B cell (primary cell): ENCODE data around the gene SLC29A3. TPM values are rescaled to one million over a fixed set of nuclear protein-coding genes. Genes with fewer than 3 reads are reported as not detected.
"Not testable (repeated sequence)": the region's sequence is repeated elsewhere in the genome, so short reads cannot be mapped to it uniquely, and the experiment has no call there.

Source experiments
- ATAC-seq: fragments of 200-7000 bp; cut with Tn5 transposase; one replicate; pipeline ENCODE4 v1.10.0; 2021; ENCODE audit warnings: low read depth, mild to moderate bottlenecking, moderate number of reproducible peaks, moderate library complexity
- CTCF ChIA-PET: fragments of 350-600 bp; sonication (Branson Sonifier 250); formaldehyde crosslinking; loops from one replicate; lab custom pipeline; 2021; ENCODE audit warnings: antibody characterized with exemption, inconsistent platforms; lab: Charles Lee
- POLR2A ChIA-PET: fragments of 350-600 bp; sonication (Branson Sonifier 250); formaldehyde crosslinking; loops from one replicate; lab custom pipeline; 2021; ENCODE audit warnings: antibody characterized with exemption; lab: Charles Lee
- DNase-seq: peaks from one replicate; pipeline ENCODE4 v3.0.0; 2013
- H2AFZ ChIP-seq: 2 replicates; pipeline ENCODE4 v1.6.1; 2012; ENCODE audit warnings: mild to moderate bottlenecking, low read depth, low read length; ENCODE audit not compliant: insufficient read depth, poor library complexity, severe bottlenecking
- H3K27ac ChIP-seq, 2 donors: 1 replicate in 1 of 2; 2 replicates in 1 of 2; pipeline ENCODE4 v1.5.1; 2012 to 2013; ENCODE audit warnings: low read length in 2 of 2, mild to moderate bottlenecking in 2 of 2, moderate library complexity in 1 of 2
- H3K27me3 ChIP-seq, 4 experiments: fragments of 200-600 bp in 1 of 4; sonication (generic) in 1 of 4; replicated peaks in 1 of 4; 1 replicate in 2 of 4; 2 replicates in 2 of 4; pipeline versions ENCODE4 v1.6.1 to v1.7.0; 2013 to 2016; ENCODE audit warnings: low read length in 3 of 4, mild to moderate bottlenecking in 2 of 4, mixed read lengths in 1 of 4, moderate library complexity in 1 of 4; ENCODE audit not compliant: insufficient read depth in 4 of 4, control insufficient read depth in 3 of 4; ENCODE audit errors: control extremely low read depth in 1 of 4
- H3K36me3 ChIP-seq, 2 experiments: replicated peaks in 1 of 2; 1 replicate in 1 of 2; 2 replicates in 1 of 2; pipeline versions ENCODE4 v1.6.1 to v1.7.1; 2013; ENCODE audit warnings: low read length in 1 of 2; ENCODE audit not compliant: insufficient read depth in 2 of 2, control insufficient read depth in 1 of 2; ENCODE audit errors: control extremely low read depth in 1 of 2, extremely low read depth in 1 of 2
- H3K4me1 ChIP-seq, 2 donors: fragments of 200-600 bp in 1 of 2; sonication (generic) in 1 of 2; 1 replicate in 1 of 2; 2 replicates in 1 of 2; pipeline versions ENCODE4 v1.5.1 to v1.6.1; 2013 to 2017; ENCODE audit warnings: low read length in 2 of 2; ENCODE audit not compliant: control insufficient read depth in 2 of 2, insufficient read depth in 2 of 2
- H3K4me2 ChIP-seq: replicated peaks from 2 replicates; pipeline ENCODE3; 2012; ENCODE audit warnings: mild to moderate bottlenecking, low read depth, low read length; ENCODE audit not compliant: poor library complexity, severe bottlenecking
- H3K4me3 ChIP-seq, 5 experiments: fragments of 200-600 bp in 1 of 5; sonication (generic) in 1 of 5; 1 replicate in 3 of 5; 2 replicates in 2 of 5; pipeline versions ENCODE4 v1.5.1 to v1.7.0; 2011 to 2016; ENCODE audit warnings: low read length in 4 of 5, mild to moderate bottlenecking in 4 of 5, low read depth in 2 of 5, control low read depth in 1 of 5, moderate library complexity in 1 of 5; ENCODE audit not compliant: insufficient read depth in 1 of 5; ENCODE audit errors: control extremely low read depth in 1 of 5, extremely low read depth in 1 of 5
- H3K79me2 ChIP-seq: fragments of 200-600 bp; sonication (generic); one replicate; pipeline ENCODE4 v1.6.0; 2016; ENCODE audit warnings: low read length; ENCODE audit not compliant: control insufficient read depth, insufficient read depth
- H3K9ac ChIP-seq: fragments of 200-600 bp; sonication (generic); 2 replicates; pipeline ENCODE4 v1.6.1; 2017; ENCODE audit warnings: mild to moderate bottlenecking, low read length, moderate library complexity
- H3K9me3 ChIP-seq, 3 donors: one replicate each; pipeline versions ENCODE4 v1.6.1 to v1.7.1; 2013; ENCODE audit warnings: low read length in 2 of 3; ENCODE audit not compliant: control insufficient read depth in 2 of 3, insufficient read depth in 1 of 3; ENCODE audit errors: control extremely low read depth in 1 of 3
- H4K20me1 ChIP-seq: 2 replicates; pipeline ENCODE4 v1.6.0; 2012; ENCODE audit warnings: mild to moderate bottlenecking, low read length; ENCODE audit not compliant: insufficient read depth, control insufficient read depth, poor library complexity, severe bottlenecking
- H3K27ac Mint-ChIP-seq: one replicate; pipeline ENCODE4 v1.8.0; 2021; ENCODE audit warnings: mixed read lengths
- H3K27me3 Mint-ChIP-seq: one replicate; pipeline ENCODE4 v1.8.0; 2021; ENCODE audit warnings: mixed read lengths
- H3K4me1 Mint-ChIP-seq: one replicate; pipeline ENCODE4 v1.8.0; 2021; ENCODE audit warnings: mixed read lengths
- H3K4me3 Mint-ChIP-seq: one replicate; pipeline ENCODE4 v1.8.0; 2021; ENCODE audit warnings: mixed read lengths
- H3K9me3 Mint-ChIP-seq: one replicate; pipeline ENCODE4 v1.8.0; 2022; ENCODE audit warnings: mixed read lengths; ENCODE audit not compliant: insufficient read depth
- CTCF ChIP-seq: fragments of 200-600 bp; IDR thresholded peaks from one replicate; pipeline ENCODE4 v1.8.0; 2022; ENCODE audit warnings: antibody characterized with exemption, mild to moderate bottlenecking
- EZH2 ChIP-seq: IDR thresholded peaks from 2 replicates; pipeline ENCODE4 v1.6.1; 2012; ENCODE audit warnings: borderline replicate concordance, low read depth, mild to moderate bottlenecking, moderate library complexity, low read length; ENCODE audit not compliant: insufficient read depth, poor library complexity, severe bottlenecking
- WGBS: methylation state at CpG from one replicate; pipeline ENCODE4 v1.1.5; 2013; ENCODE audit warnings: missing lambda C conversion rate; ENCODE audit not compliant: insufficient coverage; 5-methylcytosine and 5-hydroxymethylcytosine counted together
- intact Hi-C: fragments of 100-400 bp; cut with micrococcal nuclease; formaldehyde crosslinking; loops from one replicate; pipeline ENCODE4 v1.10.0; 2022
- polyA plus RNA-seq: library from polyadenylated mRNA; depleted of rRNA; stranded (reverse); fragments of >200 nt; gene quantifications from 2 replicates; pipeline ENCODE4 v1.2.3, GENCODE V29; 2012
- total RNA-seq, 2 donors: library from RNA; stranded (reverse); fragments of 120-200 nt in 1 of 2; gene quantifications; 1 replicate in 1 of 2; 2 replicates in 1 of 2; pipeline versions ENCODE4 v1.2.3 to v1.2.4, GENCODE V29; 2013 to 2022

Gene SLC29A3
- total and polyA plus RNA-seq, 2 donors (not counting 1 experiment from before 2014, with no cell fraction given) = 4.5 to 8.2 TPM

GRCh38 chr10:71358277-71358676, 39.2 kb downstream of the SLC29A3 start:
- Histone ChIP-seq H3K9ac (no peak overlapping the region), H3K4me3 (no peak overlapping the region), H3K27ac (peak overlapping the region; percentile 34 to 60), H3K27me3 (no peaks in the 10 kb centered on the region), H2AFZ (no peak overlapping the region), H4K20me1 (no peaks in the 10 kb centered on the region), H3K79me2 (no peaks in the 10 kb centered on the region), H3K36me3 (peaks cover 1 to 18% of the 10 kb centered on the region in 2 experiments), H3K4me2 (peak overlapping the region; percentile 25), H3K4me1 (peaks cover 12 to 31% of the 10 kb centered on the region in 2 donors), H3K9me3 (no peaks in the 10 kb centered on the region)
- no peak overlapping the region for H3K4me3 Mint-ChIP-seq
- H3K9me3 Mint-ChIP-seq = no peaks in the 10 kb centered on the region
- DNase-seq (no peak), ATAC-seq (no peak)
- H3K27me3 Mint-ChIP-seq = no peaks in the 10 kb centered on the region
- 78% methylated on average over 7 of the region's 8 CpGs for WGBS
- CTCF ChIA-PET = interaction anchor here (0.6 to 2.1 kb wide), 3 partner anchors 14 to 489 kb away, joined by 3 to 6 read pairs (median 4); no protein-coding TSS in a partner anchor
- POLR2A ChIA-PET = interaction anchor here (2.2 kb wide), 1 partner anchor 19 kb away, joined by 8 read pairs; no protein-coding TSS in a partner anchor
- no peak for TF ChIP-seq EZH2
- TF ChIP-seq CTCF = no peak
- peaks cover 25% of the 10 kb centered on the region for H3K4me1 Mint-ChIP-seq
- H3K27ac Mint-ChIP-seq = peak overlapping the region; percentile 92
- intact Hi-C loops = loop anchor here (2.0 kb wide), 1 partner anchor 15 kb away; no protein-coding TSS in a partner anchor

GRCh38 chr10:71358906-71359305, 39.8 kb downstream of the SLC29A3 start:
- not testable (repeated sequence) for ATAC-seq, H3K9me3 ChIP-seq, H4K20me1 ChIP-seq, H3K9ac ChIP-seq, H3K9me3 Mint-ChIP-seq, DNase-seq, H3K27me3 Mint-ChIP-seq, H3K27me3 ChIP-seq, H3K4me3 ChIP-seq, H2AFZ ChIP-seq, H3K79me2 ChIP-seq
- intact Hi-C loops = loop anchor here (2.0 kb wide), 1 partner anchor 14 kb away; no protein-coding TSS in a partner anchor
- peak overlapping the region; percentile 61 for H3K4me3 Mint-ChIP-seq
- peak overlapping the region; percentile 34 to 60 for H3K27ac ChIP-seq
- POLR2A ChIA-PET = interaction anchor here (2.2 kb wide), 1 partner anchor 18 kb away, joined by 8 read pairs; no protein-coding TSS in a partner anchor
- 97% methylated on average over 10 of the region's 10 CpGs for WGBS
- CTCF ChIA-PET = interaction anchor here (1.0 to 2.1 kb wide), 3 partner anchors 14 to 25 kb away, joined by 3 to 4 read pairs (median 3); no protein-coding TSS in a partner anchor
- H3K36me3 ChIP-seq = peaks cover 1 to 18% of the 10 kb centered on the region in 2 experiments
- peak overlapping the region; percentile 92 for H3K27ac Mint-ChIP-seq
- peaks cover 25% of the 10 kb centered on the region for H3K4me1 Mint-ChIP-seq
- peak overlapping the region; percentile 61 for H3K4me2 ChIP-seq
- peaks cover 12 to 31% of the 10 kb centered on the region in 2 donors for H3K4me1 ChIP-seq
